GM21381 (cell line): ENCODE results near the gene EFNA4.

Experiments
- ATAC-seq: cut with Tn5 transposase; IDR thresholded peaks from one replicate; pipeline ENCODE4 v1.9.1; 2021; ENCODE audit warnings: mild to moderate bottlenecking, moderate library complexity; ENCODE audit not compliant: unreplicated experiment

EFNA4 gene

GRCh38 chr1:155032886-155033285 lies 30.7 kb upstream of the EFNA4 start:
- ATAC-seq, result no peak

DNA sequence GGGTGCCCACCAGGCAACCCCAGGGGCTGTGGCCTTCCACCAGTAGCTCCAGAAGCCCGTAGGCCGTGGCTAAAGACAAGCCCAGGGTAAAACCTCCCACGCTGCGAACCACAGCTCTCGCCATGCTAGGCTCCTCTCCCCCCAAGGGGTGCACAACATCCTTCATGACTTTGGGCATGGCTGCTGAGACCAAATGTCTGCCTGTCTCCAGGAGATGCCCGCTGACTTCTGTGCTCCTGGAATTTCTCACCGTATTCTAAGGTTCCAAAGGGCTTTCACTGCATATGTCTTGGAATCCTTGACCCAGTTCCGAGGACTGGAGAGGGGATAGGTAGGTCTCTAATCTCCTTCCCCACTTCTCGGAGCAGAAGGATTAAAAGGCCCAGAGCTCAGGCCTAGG lies 30.0 kb upstream of the EFNA4 start, which contains the start of the genes DCST1 and DCST2:
DCST1 (plus strand) TSS at position 301 of the 400 bp plus-strand sequence. CDS start 213 bp downstream, outside the sequence.
DCST2 (minus strand) TSS at position 258 of the 400 bp plus-strand sequence; CDS start at position 178, 80 bp downstream.
- ATAC-seq, result no peak

GRCh38 chr1:155034318-155035208 lies 29.0 kb upstream of the EFNA4 start:
- ATAC-seq, result no peak

DNA sequence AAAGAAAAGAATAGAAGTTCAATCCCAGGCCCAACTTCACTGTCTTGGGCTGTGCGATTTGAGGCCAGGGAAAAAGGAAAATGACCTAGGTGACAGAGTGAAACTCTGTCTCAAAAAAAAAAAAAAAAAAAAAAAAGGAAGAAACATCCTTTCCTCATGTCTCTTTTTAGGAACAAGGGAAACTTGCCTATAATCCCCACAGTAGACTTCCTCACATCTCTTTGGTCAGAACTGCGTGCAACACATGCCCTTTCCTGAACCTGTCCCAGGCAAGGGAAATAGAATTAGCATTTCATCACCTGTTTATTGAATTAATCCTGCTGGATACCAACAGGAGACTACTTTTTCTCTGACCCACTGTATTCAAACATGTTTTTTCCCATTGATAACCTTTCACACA lies 27.6 kb upstream of the EFNA4 start:
- ATAC-seq, result no peak

GRCh38 chr1:155037043-155037442 lies 26.5 kb upstream of the EFNA4 start:
- ATAC-seq, result no peak

DNA sequence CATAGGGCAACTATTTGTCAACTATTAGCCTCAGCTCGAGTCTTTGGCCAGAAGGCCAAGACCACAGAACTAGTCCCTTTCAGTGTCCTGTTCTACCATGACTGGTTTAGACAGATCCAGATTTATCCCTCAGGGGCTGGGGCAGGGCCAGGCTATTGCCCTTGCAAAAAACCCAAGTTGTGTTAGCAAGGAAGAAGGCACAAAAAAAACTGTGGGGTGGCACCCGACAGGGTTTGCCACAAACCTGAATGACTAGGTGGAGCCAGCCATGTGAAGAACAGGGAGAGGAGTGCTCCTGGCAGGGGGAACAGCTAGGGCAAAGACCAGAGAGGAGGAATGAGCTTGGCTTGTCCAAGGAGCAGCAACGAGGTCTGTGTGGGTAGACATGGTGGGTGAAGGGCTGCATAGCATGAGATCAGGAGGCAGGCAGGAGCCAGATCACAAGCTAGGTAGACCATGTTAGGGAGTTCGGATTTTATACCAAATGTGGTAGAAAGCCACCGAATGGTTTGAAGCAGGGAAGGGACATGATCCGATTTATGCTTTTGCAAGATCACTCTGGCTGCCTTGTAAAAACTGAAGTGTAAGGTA lies 25.6 kb upstream of the EFNA4 start:
- ATAC-seq, result no peak

GRCh38 chr1:155038602-155039307 lies 24.8 kb upstream of the EFNA4 start:
- ATAC-seq, result no peak

GRCh38 chr1:155039308-155039669 lies 24.3 kb upstream of the EFNA4 start:
- ATAC-seq, result no peak

DNA sequence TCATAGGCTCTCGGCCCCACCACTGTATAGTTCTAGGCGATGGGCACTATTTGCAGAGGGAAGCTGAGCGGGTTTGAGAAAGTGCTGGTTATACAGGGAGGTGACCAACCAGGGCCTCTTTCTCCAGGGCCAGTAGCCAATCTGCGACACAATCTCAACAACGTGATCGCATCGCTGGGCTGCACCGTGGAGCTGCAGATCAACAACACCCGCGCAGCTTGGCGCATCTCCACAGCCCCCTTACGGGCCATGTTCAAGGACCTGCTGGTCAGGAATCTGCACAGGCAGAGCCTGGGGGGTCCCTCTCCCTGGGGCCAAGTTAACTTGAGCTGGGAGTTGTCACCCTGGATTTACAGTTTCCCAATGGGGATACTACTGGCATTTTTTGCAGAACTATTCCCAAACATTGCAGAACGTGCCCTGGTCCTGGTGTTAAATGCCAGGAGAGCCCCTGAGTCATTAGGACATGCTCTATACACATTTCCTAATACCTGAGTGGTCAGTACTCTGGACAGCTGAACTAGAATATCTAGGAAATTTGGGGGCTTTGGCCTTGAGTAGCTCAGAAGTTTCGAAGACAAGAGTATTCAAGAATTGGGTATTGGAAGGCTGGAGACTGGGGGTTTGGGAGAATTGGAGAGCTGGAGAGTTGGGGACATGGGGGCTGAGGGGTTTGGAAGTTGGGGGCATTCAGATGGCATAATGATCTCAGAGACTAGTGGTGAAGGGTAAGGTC lies 23.0 kb upstream of the EFNA4 start:
- ATAC-seq, result no peak

DNA sequence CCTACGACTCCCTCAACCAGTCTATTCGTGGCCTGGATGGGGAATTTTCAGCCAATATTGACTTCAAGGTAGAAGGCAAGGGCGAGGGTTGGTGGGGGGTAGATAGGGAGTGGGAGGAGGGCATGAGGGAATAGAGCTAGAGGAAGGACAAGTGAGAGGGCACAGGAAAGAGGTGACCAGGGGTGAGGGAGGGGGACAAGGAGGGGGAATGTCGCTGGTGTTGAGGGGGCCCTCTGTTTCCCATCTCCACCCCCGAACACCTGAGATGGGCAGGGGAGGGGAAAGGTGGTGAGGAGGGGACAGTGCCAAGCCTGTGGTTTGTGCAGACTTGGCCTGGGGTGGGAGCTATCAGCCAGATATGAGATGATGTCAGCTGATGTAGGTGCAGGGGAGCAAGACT lies 20.8 kb upstream of the EFNA4 start:
- ATAC-seq, result no peak

DNA sequence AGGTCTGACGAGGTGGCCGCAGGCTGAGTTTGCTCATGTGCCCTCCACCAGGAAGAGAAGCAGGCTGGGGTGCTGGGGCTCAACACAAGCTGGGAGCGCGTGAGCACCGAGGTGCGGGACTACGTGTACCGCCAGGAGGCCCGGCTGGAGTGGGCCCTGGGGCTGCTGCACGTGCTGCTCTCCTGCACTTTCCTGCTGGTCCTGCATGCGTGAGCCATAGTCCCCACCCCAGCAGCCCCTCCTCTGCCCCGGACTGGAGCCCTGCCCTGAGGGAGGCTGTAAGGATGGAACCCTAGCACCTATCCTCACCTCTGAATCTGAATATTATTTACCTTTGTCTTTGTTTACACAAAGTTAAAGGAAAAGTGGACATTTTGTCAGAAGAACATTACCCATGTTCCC lies 20.2 kb upstream of the EFNA4 start:
- ATAC-seq, result no peak

GRCh38 chr1:155043793-155044192 lies 19.7 kb upstream of the EFNA4 start:
- ATAC-seq, result no peak

DNA sequence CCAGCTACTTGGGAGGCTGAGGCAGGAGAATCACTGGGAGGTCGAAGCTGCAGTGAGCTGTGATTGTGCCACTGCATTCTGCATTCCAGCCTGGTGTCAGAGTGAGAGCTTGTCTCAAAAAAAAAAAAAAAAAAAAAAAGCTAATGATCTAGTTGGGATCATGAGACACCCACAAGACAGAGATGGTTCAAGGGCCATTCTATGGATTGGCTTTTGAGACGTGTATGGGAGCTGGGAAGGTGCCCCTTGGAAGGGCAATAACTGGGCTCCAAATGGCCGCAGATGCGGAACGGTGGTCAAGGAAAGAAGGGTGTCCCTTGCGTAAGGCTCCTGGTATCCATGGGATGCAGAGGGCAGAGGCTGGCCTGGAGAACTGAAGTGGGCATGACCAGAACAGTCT lies 19.2 kb upstream of the EFNA4 start:
- ATAC-seq, result no peak

- ATAC-seq, result peak; percentile 52
These were observed 18.5 kb upstream of the EFNA4 start for GRCh38 chr1:155044812-155045657.

- ATAC-seq, result no peak
These were observed 14.8 kb upstream of the EFNA4 start for GRCh38 chr1:155048449-155049334.

- no peak for ATAC-seq
These were observed 13.6 kb upstream of the EFNA4 start for GRCh38 chr1:155049651-155050559.

- peak; percentile 56 for ATAC-seq
These were observed 12.8 kb upstream of the EFNA4 start, which contains the start of gene ADAM15 for GRCh38 chr1:155050560-155051341. Gene ADAM15, plus strand, starts transcription at chr1:155051316. Its CDS starts 71 bp downstream, at chr1:155051387.
